SK-N-MC (cell line): ENCODE results near the gene DYRK1B.

Source experiments
- EZH2 ChIP-seq: fragments of 200-600 bp; sonication (generic); IDR thresholded peaks from one replicate; pipeline ENCODE4 v1.6.1; 2017; ENCODE audit warnings: antibody characterized with exemption
- FOXP2 ChIP-seq: optimal IDR thresholded peaks from 2 replicates; pipeline ENCODE3; 2011; ENCODE audit warnings: mild to moderate bottlenecking, moderate library complexity; ENCODE audit not compliant: insufficient read depth; ENCODE audit errors: extremely low read length, control extremely low read depth
- POLR2AphosphoS5 ChIP-seq: IDR thresholded peaks from 2 replicates; pipeline ENCODE4 v1.6.1; 2012; ENCODE audit warnings: mild to moderate bottlenecking, low read depth, low read length, borderline replicate concordance

GRCh38 chr19:39834287-39834841 lies 402 bp upstream of the DYRK1B start:
- TF ChIP-seq POLR2AphosphoS5 (no peak), FOXP2 (no peak), EZH2 (no peak)
